Body of pancreas (tissue), 4 donors: ENCODE results near the gene PIGH. TPM values are rescaled to one million over a fixed set of nuclear protein-coding genes. Genes with fewer than 3 reads are reported as not detected.

ENCODE experiments used
- ATAC-seq: fragments of 150-250 bp; one replicate; pipeline ENCODE4 v1.9.1; 2016
- DNase-seq, 4 donors: peaks; one replicate each; pipeline ENCODE4 v3.0.0-alpha.2; 2019
- H3K27ac ChIP-seq, 4 donors: fragments of 200-600 bp; sonication (generic); 1 replicate in 3 of 4; 2 replicates in 1 of 4; pipeline versions ENCODE4 v1.5.1 to v1.6.1; 2016 to 2019; ENCODE audit warnings: mild to moderate bottlenecking in 1 of 4, mixed read lengths in 1 of 4, moderate library complexity in 1 of 4
- H3K27me3 ChIP-seq, 2 donors: fragments of 200-600 bp; sonication (generic); one replicate each; pipeline ENCODE4 v1.6.0; 2016; ENCODE audit warnings: mild to moderate bottlenecking in 1 of 2
- H3K36me3 ChIP-seq, 2 donors: fragments of 200-600 bp; sonication (generic); replicated peaks in 1 of 2; 2 replicates each; pipeline ENCODE4 v1.5.1; 2016; ENCODE audit warnings: low read depth in 2 of 2; ENCODE audit not compliant: insufficient read depth in 1 of 2
- H3K4me1 ChIP-seq: fragments of 200-600 bp; sonication (generic); one replicate; pipeline ENCODE4 v1.6.0; 2016
- H3K4me3 ChIP-seq, 2 donors: fragments of 200-600 bp; sonication (generic); 1 replicate in 1 of 2; 2 replicates in 1 of 2; pipeline ENCODE4 v1.5.1; 2016 to 2019
- H3K9me3 ChIP-seq, 3 donors: fragments of 200-600 bp; sonication (generic); 1 replicate in 2 of 3; 2 replicates in 1 of 3; pipeline ENCODE4 v1.5.1; 2016
- POLR2A ChIP-seq, 3 donors: fragments of 450-650 bp; IDR thresholded peaks; one replicate each; pipeline ENCODE4 v1.6.1; 2016; ENCODE audit warnings: antibody characterized with exemption in 3 of 3, mild to moderate bottlenecking in 2 of 3
- WGBS, 2 donors: methylation state at CpG; one replicate each; pipeline ENCODE4 v1.1.5; 2017; 5-methylcytosine and 5-hydroxymethylcytosine counted together
- intact Hi-C: fragments of 100-400 bp; cut with DNase I; formaldehyde crosslinking; loops from one replicate; pipeline ENCODE4 v1.15.1; 2023
- total RNA-seq, 2 donors: library from RNA; depleted of rRNA; stranded (reverse); fragments of >200 nt; gene quantifications; one replicate each; pipeline ENCODE4 v1.1.0, GENCODE V29; 2016
- TF ChIP-seq, protein P1 (sequence below), 7 experiments: fragments of 450-650 bp in 4 of 7; fragments of 200-600 bp in 3 of 7; sonication (generic) in 3 of 7; IDR thresholded peaks; one replicate each; pipeline ENCODE4 v1.5.1; 2016 to 2019; ENCODE audit warnings: antibody characterized with exemption in 7 of 7

PIGH gene
- total RNA-seq, 2 donors from 2014 or later: 14.2 to 30.1 TPM

DNA sequence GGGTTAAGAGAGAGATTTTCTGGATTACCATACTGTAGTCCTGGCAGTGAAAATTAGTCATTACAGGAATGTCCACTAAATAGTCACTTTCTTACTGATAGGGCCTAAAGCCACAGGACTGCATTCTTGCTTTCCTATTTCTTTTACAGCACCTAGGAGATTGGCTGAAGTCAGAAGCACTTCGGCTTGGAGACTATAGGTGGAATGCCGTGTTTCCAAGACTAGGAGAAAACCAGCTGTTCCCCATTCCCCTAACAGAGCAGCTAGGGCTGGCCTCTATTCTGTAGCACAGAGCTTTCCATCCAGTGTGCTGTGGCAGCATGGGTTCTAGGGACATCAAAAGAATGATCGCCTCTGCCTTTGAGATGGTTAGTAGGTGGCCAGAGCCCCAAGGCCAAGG, 15.1 kb downstream of the PIGH start:
- intact Hi-C loops: loop anchor here (10.0 kb wide), 1 partner anchor 120 kb away; the partner anchor contains the start of gene RDH12
- Histone ChIP-seq H3K4me3 (no peak overlapping the region), H3K27me3 (no peaks in the 10 kb centered on the region), H3K36me3 (peaks cover 0 to 27% of the 10 kb centered on the region in 2 donors), H3K4me1 (no peaks in the 10 kb centered on the region), H3K9me3 (no peaks in the 10 kb centered on the region), H3K27ac (no peak overlapping the region)
- DNase-seq: no peak
- TF ChIP-seq POLR2A (IDR thresholded peaks at IDR 0.05): no peak
- TF ChIP-seq, protein P1, sequence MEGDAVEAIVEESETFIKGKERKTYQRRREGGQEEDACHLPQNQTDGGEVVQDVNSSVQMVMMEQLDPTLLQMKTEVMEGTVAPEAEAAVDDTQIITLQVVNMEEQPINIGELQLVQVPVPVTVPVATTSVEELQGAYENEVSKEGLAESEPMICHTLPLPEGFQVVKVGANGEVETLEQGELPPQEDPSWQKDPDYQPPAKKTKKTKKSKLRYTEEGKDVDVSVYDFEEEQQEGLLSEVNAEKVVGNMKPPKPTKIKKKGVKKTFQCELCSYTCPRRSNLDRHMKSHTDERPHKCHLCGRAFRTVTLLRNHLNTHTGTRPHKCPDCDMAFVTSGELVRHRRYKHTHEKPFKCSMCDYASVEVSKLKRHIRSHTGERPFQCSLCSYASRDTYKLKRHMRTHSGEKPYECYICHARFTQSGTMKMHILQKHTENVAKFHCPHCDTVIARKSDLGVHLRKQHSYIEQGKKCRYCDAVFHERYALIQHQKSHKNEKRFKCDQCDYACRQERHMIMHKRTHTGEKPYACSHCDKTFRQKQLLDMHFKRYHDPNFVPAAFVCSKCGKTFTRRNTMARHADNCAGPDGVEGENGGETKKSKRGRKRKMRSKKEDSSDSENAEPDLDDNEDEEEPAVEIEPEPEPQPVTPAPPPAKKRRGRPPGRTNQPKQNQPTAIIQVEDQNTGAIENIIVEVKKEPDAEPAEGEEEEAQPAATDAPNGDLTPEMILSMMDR (IDR thresholded peaks at IDR 0.05): no peak
- WGBS, 2 donors: 100% methylated on average over 3 of the region's 3 CpGs
- no peak for ATAC-seq

DNA sequence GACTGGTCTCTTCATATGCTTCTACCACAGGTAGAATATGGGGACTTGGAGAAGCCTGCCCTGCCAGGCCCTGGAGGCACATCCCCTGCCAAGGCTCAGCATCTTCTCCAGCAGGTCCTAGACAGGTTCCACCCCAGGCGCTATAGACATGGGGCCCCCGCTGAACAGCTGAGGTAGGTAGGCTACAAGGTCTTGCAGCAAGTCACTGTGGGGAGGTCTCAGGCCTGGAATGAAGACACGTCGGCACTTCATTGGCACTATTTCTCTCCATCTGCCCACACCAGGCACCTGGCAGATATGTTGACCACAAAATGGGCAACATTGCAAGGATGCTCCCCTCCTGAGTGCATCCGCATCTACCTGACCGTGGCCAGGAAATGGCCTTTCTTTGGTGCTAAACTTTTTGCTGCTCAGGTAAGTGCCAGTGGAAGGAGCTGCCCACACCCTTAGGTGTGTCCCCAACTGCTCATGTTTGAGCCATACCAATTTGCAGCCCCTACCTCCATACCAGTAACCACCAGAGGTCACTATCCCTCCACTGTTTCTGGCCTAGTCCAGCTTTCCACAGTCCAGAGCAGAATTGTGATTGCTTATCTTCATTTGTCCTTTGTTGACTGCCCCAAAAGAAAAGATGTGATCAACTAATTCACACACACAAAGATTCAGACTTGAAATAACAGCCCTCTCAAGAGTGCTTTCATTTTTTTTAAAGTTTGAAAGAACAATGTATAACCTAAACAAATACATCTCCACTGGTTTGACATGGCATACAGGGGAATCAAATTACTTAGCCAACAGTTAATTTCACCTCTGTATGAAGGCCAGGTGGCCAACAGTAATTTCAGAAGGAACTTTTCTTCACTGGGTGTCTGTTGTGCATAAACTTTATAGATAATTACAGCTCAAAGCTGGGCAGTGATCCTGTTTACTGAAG, 16.1 kb downstream of the PIGH start:
- TF ChIP-seq, protein P1 (IDR thresholded peaks at IDR 0.05): peak; percentile 37 to 74 (median 63)
- no peak for TF ChIP-seq POLR2A (IDR thresholded peaks at IDR 0.05)
- 94 to 97% methylated on average over 4 to 6 of the region's 6 CpGs for WGBS, 2 donors
- ATAC-seq: peak; percentile 74
- H3K36me3 ChIP-seq: peaks cover 0 to 26% of the 10 kb centered on the region in 2 donors
- H3K27ac ChIP-seq: no peak overlapping the region
- DNase-seq: peak in 3 of 4 donors; percentile 46 to 60 (median 53)
- no peaks in the 10 kb centered on the region for H3K9me3 ChIP-seq
- no peaks in the 10 kb centered on the region for H3K27me3 ChIP-seq
- no peaks in the 10 kb centered on the region for H3K4me1 ChIP-seq
- intact Hi-C loops: loop anchor here (10.0 kb wide), 1 partner anchor 121 kb away; the partner anchor contains the start of gene RDH12
- H3K4me3 ChIP-seq: no peak overlapping the region

DNA sequence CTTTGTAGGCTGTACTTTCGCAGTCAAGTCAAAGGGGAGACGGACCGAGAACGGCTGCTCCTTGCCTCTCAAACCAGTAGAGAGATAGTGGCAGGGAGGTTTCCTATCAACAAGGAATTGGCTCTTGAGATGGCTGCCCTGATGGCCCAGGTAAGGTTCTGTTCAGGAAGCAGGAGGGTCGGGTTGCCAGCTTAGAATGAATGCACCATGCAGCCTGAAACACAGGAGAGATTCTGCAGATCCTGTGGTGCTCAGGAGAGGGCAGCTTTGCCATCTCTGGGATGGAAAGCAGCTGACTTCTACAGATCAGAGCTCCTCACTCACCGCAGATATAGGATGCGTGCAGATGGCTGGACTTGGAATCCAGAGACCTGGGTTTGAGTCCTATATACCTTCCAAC, 18.0 kb downstream of the PIGH start:
- H3K4me1 ChIP-seq: peaks cover 3% of the 10 kb centered on the region
- intact Hi-C loops: loop anchor here (10.0 kb wide), 1 partner anchor 123 kb away; the partner anchor contains the start of gene RDH12
- H3K27me3 ChIP-seq: no peaks in the 10 kb centered on the region
- H3K27ac ChIP-seq: no peak overlapping the region
- H3K9me3 ChIP-seq: no peaks in the 10 kb centered on the region
- no peak overlapping the region for H3K4me3 ChIP-seq
- WGBS, 2 donors: 86% methylated on average over 7 of the region's 7 CpGs
- DNase-seq (no peak), ATAC-seq (no peak)
- H3K36me3 ChIP-seq: peaks cover 0 to 20% of the 10 kb centered on the region in 2 donors
- TF ChIP-seq, protein P1 (IDR thresholded peaks at IDR 0.05): no peak
- TF ChIP-seq POLR2A (IDR thresholded peaks at IDR 0.05): no peak

DNA sequence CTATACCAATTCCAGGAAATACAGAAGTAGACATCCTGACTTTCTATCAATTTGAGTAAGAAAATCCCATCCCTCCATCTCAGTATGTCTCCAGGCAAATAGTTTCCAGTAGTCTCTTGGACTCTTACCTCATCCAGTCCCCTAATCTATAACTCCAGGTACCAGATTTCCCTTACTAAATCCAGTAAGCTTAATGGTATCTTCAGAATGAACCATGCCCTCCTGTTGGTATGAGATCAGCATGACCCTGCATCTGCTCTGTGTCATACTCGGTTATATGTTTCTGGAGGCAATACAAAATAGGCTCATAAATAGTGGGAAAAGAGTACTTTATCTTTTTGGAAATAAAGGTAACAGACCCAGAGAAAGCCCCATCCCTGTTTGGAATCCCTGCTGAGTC, 18.4 kb downstream of the PIGH start:
- TF ChIP-seq, protein P1 (IDR thresholded peaks at IDR 0.05): no peak
- TF ChIP-seq POLR2A (IDR thresholded peaks at IDR 0.05): no peak
- no peak for DNase-seq
- Histone ChIP-seq H3K27me3 (no peaks in the 10 kb centered on the region), H3K4me1 (peaks cover 6% of the 10 kb centered on the region), H3K4me3 (no peak overlapping the region), H3K27ac (no peak overlapping the region), H3K9me3 (no peaks in the 10 kb centered on the region), H3K36me3 (peaks cover 0 to 19% of the 10 kb centered on the region in 2 donors)
- intact Hi-C loops: loop anchor here (10.0 kb wide), 1 partner anchor 123 kb away; the partner anchor contains the start of gene RDH12
- no peak for ATAC-seq
- WGBS, 2 donors: 90 to 100% methylated on average over 1 of the region's 1 CpG
